ENCODE results near the gene CMTM5. TPM values are rescaled to one million over a fixed set of nuclear protein-coding genes. Genes with fewer than 3 reads are reported as not detected.
"Not testable (repeated sequence)": the region's sequence is repeated elsewhere in the genome, so short reads cannot be mapped to it uniquely, and the experiment has no call there.

CMTM5 gene
- total RNA-seq, 1 experiment from 2014 or later = not detected

DNA sequence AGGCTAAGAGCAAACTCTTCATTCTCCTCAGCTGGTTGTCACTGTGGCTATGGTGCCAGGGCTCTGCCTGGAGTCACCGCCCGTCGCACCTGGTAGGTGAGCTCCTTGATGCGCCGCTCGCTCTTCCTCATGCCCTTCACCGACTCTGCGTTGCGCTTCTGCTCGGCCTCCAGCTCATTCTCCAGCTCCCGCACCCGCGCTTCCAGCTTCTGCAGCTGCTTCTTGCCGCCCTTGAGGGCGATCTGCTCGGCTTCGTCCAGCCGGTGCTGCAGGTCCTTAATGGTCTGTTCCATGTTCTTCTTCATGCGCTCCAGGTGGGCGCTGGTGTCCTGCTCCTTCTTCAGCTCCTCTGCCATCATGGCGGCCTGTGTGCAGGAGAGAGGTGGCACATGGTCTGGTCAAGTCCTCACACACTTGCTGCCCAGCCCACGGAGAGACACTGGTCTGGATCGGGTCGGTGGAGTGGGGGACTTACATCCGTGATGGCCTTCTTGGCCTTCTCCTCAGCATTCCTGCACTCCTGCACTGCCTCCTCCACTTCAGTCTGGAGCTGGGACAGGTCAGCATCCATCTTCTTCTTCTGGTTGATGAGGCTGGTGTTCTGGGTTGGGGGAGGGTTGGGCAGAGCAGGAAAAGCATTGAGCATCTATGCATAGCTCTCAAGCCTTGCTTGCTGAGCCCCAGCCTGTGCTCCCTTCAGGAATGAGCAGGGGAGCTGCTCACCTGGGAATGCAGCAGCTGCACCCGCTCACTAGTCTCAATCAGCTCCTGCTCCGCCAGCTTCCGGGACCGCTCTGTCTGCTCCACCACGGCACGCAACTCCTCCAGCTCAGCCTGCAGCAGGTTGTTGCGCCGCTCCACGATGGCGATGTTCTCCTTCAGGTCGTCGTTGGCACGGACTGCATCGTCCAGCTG lies 38.3 kb downstream of the CMTM5 start:
- no peak for DNase-seq (ENCODE audit: low read depth)

DNA sequence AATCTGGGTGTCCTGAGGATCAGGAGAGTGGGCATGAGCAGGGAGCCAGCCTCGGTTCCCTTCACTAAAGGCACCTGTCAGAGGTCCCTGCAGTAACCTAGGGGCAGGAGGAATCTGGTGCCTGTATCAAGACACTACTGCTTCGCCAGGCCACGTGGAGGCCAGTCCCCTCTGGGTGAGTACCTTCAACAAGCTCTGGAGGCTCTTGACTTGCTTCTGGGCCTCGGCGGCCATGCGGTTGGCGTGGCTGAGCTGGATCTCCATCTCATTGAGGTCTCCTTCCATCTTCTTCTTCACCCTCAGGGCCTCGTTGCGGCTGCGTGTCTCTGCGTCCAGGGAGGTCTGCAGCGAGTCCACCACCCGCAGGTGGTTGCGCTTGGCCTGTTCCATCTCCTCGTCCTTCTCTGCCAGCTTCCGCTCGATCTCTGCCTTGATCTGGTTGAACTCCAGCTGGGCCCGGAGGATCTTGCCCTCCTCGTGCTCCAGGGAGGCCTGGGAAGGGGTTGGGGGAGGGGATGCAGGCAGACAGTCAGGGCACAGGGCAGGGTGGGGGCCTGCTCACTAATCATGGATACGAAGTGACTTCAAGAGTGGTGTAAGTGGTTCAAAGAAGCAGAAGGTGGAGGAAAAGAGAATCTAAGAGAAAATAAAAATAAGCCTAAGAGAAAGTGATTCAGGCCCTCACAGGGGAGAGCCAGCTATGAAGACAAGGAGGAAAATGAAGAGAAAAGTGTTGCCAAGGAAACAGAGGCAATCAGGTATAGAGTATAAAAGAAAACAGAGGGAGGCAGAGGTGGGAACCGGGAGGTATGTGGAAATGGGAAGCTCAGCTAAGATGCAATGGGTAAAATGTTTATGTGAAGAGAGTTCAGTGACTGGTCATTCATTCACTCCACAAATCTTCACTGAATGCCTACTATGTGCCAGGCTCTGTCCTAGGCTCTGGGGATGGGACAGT lies 39.3 kb downstream of the CMTM5 start:
- DNase-seq (ENCODE audit: low read depth) = no peak

DNA sequence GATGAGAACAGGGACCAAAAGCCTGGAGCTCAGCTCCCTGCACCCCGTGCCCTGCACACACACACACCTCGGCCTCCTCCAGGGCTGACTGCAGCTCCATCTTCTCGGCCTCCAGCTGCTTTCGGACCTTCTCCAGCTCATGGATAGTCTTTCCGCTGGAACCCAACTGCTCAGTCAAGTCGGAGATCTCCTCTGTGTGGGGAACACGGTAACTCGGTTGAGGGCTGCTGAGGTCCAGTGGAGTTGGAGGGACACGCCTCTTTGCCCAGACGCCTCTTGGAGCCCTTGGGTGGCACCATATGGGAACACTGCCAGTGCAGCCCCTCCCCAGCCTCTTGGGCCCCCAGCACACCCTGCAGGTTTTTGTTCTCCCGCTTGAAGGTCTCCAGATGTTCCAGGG lies 40.0 kb downstream of the CMTM5 start:
- no peak for DNase-seq (ENCODE audit: low read depth)

DNA sequence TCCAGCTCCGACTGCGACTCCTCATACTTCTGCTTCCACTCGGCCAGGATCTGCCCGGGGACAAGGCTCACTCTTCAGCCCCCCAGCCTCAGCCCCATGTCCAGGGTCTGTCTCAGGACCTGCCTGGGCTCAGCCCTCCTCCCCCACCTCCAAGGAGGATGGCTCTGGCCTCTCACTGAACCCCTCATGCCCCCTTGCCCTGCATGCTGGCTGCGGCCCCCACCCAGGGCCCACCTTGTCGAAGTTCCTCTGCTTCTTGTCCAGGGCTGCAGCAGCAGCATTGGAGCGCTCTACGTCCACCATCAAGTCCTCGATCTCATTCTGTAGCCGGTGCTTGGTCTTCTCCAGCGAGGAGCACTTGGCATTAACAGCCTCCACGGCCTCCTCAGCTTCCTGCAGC lies 40.4 kb downstream of the CMTM5 start:
- DNase-seq (ENCODE audit: low read depth) = not testable (repeated sequence)

DNA sequence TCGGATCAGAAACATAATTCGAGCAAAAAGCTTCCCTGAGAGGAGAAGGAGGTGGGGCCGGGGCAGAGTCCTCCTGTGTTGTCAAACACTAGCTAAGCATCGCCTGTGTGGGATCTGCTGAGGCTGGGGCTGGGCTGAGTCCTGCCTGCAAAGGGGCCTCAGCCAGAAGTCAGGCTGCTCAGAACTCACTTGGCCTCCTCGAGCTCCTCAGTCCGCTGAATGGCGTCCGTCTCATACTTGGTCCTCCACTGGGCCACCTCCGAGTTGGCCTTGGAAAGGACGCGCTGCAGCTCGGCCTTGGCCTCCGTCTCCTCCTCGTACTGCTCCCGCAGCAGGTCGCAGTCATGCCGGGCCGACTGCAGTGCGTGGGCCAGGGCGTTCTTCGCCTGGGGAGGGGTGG lies 41.2 kb downstream of the CMTM5 start:
- no peak for DNase-seq (ENCODE audit: low read depth)

DNA sequence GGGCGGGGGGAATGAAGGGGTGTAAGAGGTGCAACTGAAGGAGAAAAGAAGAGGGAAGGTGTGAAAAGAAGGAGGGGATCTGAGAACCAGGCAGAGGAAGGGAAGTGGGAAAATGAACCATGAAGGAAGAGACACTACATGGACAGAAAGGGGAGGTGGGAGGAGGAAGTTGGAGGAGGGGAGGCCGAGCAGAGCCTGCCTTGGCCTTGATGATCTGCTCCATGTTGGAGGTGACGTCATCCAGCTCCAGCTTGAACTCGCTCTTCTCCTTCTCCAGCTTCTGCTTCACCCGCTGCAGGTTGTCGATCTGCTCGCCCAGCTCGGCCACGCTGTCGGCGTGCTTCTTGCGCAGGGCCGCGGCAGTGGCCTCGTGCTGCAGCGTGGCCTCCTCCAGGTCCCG lies 42.8 kb downstream of the CMTM5 start:
- not testable (repeated sequence) for DNase-seq (ENCODE audit: low read depth)

DNA sequence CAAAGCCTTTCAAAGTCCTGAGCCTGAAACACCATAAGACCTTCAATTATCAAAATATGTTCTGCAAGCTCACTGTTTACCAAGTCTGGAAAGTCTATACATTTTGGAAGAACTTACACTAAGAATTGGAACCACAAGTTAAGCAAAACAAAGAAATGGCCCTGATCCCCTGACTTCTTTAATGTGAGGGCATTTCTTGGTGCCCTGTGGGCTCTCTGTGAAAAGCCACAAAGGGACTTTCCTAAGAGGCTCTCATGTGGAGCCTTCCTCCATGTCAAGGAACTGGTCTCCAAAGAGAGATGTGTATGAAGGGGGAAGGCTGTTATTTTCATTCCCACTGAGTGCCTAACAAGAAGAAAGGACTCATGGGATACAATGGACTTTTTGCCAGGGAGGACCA lies 44.7 kb downstream of the CMTM5 start:
- no peak for DNase-seq (ENCODE audit: low read depth)

DNA sequence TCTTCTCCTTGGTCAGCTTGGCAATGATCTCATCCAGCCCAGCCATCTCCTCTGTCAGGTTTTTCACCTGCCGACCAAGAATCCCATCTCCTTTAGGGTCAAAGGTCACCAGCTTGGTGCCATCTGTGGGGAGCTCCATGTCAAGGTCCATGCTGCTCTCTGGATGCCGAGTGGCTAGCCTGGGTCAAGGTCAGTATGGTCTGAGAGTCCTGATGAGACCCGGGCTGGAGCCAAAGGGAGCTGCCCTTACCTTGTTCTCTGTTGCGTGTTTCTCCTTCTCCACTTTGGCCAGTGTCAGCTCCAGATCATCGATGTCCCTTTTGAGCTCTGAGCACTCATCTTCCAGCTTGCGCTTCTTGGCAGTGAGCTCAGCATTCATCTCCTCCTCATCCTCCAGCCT lies 46.8 kb downstream of the CMTM5 start:
- DNase-seq (ENCODE audit: low read depth) = no peak

DNA sequence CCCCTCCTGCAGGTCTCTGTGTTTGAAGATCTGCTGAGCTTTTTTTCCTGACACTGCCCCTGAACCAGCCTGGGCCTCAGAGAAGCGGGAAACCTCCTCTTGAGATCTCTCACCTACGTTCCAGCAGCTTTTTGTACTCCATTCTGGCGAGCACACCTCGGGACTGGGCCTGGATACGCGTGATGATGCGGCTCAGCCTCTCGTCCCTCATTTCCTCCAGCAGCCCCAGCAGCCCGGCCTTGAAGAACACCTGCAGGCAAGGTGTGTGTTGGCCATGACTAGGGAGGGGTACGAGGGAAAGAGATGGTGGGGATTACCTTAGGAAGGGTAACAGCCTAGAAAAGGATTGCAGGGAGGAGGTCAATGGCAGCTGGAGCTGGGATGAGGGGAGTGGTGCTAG lies 48.3 kb downstream of the CMTM5 start:
- DNase-seq (ENCODE audit: low read depth) = no peak

DNA sequence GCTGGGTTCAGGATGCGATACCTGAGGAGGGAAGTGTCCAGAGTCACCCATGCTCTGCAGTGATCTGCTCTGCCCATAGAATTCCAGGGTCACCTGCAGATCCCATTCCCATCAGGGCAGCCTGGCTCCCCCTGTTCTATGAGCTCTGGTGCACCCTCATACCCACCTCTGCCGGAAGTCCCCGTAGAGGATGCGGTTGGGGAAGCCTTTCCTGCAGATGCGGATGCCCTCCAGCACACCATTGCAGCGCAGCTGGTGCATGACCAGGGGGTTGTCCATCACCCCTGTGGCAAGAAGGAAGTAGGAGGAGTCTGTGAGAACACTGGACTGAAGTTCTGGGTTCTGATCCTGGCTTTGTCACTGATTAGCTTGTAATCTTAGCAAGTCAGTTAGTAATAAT lies 49.0 kb downstream of the CMTM5 start:
- DNase-seq (ENCODE audit: low read depth) = not testable (repeated sequence)

DNA sequence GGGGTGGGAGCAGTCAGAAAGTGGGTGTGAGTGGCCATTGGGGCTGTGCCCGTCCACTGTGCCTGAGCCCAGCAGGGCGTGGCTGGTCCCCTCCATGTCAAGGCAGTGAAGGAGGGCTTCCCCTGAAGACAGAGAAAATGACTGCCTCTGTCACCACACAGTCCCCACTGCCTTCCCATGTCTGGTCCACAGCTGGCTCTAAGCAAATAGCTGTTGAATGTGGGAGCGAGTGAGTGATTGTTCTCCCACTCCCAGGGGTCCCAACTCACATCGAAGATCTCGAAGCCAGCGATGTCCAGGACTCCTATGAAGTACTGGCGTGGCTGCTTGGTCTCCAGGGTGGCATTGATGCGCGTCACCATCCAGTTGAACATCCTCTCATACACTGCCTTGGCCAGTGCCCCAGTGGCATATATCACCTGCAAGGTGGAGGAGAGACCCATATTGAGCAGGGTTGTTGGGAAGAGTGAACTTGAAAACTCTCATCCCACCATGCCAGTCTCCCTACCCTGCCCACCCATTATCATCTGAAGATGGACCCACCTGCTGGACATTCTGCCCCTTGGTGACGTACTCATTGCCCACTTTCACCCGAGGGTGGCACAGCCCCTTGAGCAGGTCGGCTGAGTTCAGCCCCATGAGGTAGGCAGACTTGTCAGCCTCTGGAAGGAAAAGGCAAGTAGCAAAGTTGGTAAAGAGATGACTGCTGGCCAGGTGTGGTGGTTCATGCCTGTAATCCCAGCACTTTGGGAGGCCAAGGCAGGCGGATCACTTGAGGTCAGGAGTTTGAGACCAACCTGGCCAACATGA lies 52.0 kb downstream of the CMTM5 start:
- no peak for DNase-seq (ENCODE audit: low read depth)

Other genes starting within 250 kb of the CMTM5 start
- 3.0 and 4.0 TPM in 2 replicates for gene SLC7A8, start 193.4 kb upstream of the CMTM5 start, total RNA-seq (2014; rRNA removed; shearing (Covaris generic))
- not detected in 2 replicates for gene RNF212B, start 139.1 kb upstream of the CMTM5 start, total RNA-seq (2014; rRNA removed; shearing (Covaris generic))
- gene HOMEZ, start 90.9 kb upstream of the CMTM5 start, total RNA-seq (2014; rRNA removed; shearing (Covaris generic)) = 9.1 and 11.9 TPM in 2 replicates
- gene PPP1R3E, start 74.2 kb upstream of the CMTM5 start, total RNA-seq (2014; rRNA removed; shearing (Covaris generic)) = 3.0 and 5.0 TPM in 2 replicates
- 9.5 and 17.1 TPM in 2 replicates for gene BCL2L2, start 70.2 kb upstream of the CMTM5 start, total RNA-seq (2014; rRNA removed; shearing (Covaris generic))
- 80.8 and 89.2 TPM in 2 replicates for gene PABPN1, start 55.6 kb upstream of the CMTM5 start, total RNA-seq (2014; rRNA removed; shearing (Covaris generic))
- 4.6 and 8.6 TPM in 2 replicates for gene SLC22A17, start 24.2 kb upstream of the CMTM5 start, total RNA-seq (2014; rRNA removed; shearing (Covaris generic))
- gene EFS, start 11.9 kb upstream of the CMTM5 start, total RNA-seq (2014; rRNA removed; shearing (Covaris generic)) = 0.12 and 0.64 TPM in 2 replicates
- gene IL25, start 4.2 kb upstream of the CMTM5 start, total RNA-seq (2014; rRNA removed; shearing (Covaris generic)) = not detected in 2 replicates
- not detected in 2 replicates for gene MYH6, start 31.2 kb downstream of the CMTM5 start, total RNA-seq (2014; rRNA removed; shearing (Covaris generic))
- not detected in 2 replicates for gene MYH7, start 58.6 kb downstream of the CMTM5 start, total RNA-seq (2014; rRNA removed; shearing (Covaris generic))
- 37.3 and 46.4 TPM in 2 replicates for gene NGDN, start 92.7 kb downstream of the CMTM5 start, total RNA-seq (2014; rRNA removed; shearing (Covaris generic))
- gene ZFHX2, start 174.7 kb downstream of the CMTM5 start, total RNA-seq (2014; rRNA removed; shearing (Covaris generic)) = 0.05 TPM in 1 of 2 replicates, not detected in the other
- 7.1 and 18.1 TPM in 2 replicates for gene THTPA, start 179.2 kb downstream of the CMTM5 start, total RNA-seq (2014; rRNA removed; shearing (Covaris generic))
- gene AP1G2, start 190.7 kb downstream of the CMTM5 start, total RNA-seq (2014; rRNA removed; shearing (Covaris generic)) = 14.7 and 21.3 TPM in 2 replicates
- 0.10 TPM in 1 of 2 replicates, not detected in the other for gene JPH4, start 201.7 kb downstream of the CMTM5 start, total RNA-seq (2014; rRNA removed; shearing (Covaris generic))